GM12801 (cell line): ENCODE results near the gene NRARP.

Experiments
- TF ChIP-seq, protein P1 (sequence below): IDR thresholded peaks from one replicate; pipeline ENCODE4 v1.5.1; 2011; ENCODE audit warnings: control low read depth; ENCODE audit not compliant: insufficient read length; ENCODE audit errors: extremely low read depth

Gene NRARP

DNA sequence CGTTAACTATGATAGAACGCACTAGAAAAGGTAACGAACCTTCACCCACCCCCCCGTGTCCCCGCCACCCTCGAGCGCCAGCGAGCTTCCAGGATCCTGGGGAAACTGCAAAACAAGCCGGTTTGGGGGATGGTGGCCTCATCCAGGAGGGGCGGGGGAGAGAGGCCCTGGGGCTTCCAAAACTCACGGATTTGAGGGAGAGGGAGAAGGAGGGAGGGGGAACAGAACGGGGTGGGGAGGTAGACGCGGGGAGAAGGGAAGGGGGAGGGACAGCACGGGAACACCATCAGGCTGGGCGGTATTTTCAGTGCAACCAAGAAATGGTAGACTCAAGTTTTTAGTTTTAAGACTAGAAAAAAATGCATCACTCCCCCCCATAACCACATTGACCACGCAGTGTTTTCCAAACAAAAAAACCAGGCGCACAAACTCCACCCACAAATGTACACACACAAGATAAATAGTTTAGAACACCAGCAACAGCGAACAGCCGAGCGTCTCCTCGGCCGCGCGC, 1.4 kb downstream of the NRARP start:
- TF ChIP-seq, protein P1, sequence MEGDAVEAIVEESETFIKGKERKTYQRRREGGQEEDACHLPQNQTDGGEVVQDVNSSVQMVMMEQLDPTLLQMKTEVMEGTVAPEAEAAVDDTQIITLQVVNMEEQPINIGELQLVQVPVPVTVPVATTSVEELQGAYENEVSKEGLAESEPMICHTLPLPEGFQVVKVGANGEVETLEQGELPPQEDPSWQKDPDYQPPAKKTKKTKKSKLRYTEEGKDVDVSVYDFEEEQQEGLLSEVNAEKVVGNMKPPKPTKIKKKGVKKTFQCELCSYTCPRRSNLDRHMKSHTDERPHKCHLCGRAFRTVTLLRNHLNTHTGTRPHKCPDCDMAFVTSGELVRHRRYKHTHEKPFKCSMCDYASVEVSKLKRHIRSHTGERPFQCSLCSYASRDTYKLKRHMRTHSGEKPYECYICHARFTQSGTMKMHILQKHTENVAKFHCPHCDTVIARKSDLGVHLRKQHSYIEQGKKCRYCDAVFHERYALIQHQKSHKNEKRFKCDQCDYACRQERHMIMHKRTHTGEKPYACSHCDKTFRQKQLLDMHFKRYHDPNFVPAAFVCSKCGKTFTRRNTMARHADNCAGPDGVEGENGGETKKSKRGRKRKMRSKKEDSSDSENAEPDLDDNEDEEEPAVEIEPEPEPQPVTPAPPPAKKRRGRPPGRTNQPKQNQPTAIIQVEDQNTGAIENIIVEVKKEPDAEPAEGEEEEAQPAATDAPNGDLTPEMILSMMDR = no peak

DNA sequence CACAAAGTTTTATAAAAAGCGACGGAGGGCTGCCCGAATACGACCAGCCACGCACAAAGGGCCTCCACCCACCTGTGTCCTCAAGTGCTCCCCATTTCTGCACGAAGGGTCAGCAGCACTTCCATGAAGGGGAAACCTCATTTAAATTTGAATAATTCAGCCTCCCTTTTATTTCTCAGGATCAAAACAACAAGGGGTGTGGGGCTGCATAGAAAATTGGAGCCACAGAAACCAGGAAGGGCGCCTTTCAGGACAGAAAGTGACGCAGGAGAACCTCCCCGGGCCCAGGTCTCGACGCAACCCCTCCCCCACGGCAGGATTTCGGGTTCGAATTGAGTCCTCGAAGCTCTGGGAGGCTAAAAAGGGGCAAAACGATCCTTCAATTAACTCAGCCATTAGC, 2.1 kb downstream of the NRARP start:
- TF ChIP-seq, protein P1 = no peak

DNA sequence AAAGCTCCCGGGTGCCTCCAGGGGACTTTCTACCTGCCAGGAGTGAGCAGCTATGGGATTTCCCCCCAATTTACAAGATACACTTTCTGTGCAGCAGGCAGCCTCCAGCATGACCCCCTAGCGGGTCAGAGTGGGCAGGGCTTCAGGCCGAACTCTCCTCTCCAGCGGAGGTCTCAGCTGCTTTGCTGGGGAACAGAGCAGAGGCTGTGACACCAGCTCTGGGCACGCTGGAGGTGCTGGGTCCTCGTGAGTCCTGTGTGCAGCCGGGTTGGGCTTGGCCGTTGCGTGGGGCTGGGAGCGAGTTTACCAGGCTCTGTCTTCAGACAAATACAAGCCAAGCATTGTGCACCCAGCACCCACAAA, 2.9 kb downstream of the NRARP start:
- TF ChIP-seq, protein P1 = no peak

DNA sequence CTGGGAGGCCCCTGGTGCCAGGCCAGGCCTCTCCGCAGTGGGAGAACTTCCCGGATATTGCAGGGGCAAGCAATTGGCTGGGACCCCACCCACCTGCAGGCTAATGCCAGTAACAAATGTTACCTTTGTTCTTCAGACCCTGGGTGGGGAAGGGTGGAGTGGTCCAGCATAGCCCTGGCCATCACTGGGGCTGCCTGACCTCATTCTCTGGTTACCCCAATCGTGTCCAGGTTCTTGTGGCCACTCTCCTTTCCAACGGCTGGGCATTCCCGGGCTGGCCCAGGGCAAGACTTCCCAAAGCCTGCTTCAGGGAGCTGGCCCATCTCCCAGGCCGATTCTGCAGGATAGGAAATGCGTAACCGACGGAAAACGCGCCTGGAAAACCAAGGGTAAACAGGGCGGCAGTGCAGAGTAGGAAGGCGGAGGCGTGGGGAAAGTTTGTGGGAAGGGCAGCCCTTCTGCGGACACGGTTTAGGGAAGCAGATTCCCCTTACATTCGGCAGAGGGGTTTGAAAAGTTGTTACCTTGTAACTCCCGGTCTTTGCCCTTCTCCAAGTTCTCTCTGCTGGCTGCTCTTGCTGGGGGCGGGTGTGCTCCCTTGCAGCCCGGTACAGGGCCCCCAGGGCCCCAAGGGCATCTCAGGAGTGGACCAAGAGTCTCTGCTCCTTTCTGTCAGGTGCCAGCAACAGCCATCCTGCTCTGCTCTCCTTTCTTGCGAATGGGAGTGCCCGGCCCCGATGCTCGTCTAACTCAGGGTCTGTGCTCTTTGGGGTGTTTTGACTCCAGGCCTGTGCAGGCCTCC, 3.5 kb downstream of the NRARP start:
- TF ChIP-seq, protein P1 = no peak

DNA sequence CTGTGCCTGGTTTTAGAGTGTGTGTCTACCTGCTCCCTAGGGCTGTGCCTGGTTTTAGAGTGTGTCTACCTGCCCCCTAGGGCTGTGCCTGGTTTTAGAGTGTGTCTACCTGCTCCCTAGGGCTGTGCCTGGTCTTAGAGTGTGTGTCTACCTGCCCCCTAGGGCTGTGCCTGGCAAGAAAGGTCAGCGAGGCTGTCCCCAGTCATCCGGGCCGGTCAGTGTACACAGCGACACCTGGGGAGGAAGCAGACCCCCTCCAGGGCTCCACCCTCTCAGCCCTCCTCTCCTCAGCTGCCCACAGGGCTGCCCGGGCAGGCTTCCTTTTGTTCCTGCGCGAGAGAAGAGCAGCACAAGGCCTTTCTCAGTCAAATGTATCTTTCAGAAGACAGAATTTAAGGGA, 4.1 kb downstream of the NRARP start:
- TF ChIP-seq, protein P1 = no peak

DNA sequence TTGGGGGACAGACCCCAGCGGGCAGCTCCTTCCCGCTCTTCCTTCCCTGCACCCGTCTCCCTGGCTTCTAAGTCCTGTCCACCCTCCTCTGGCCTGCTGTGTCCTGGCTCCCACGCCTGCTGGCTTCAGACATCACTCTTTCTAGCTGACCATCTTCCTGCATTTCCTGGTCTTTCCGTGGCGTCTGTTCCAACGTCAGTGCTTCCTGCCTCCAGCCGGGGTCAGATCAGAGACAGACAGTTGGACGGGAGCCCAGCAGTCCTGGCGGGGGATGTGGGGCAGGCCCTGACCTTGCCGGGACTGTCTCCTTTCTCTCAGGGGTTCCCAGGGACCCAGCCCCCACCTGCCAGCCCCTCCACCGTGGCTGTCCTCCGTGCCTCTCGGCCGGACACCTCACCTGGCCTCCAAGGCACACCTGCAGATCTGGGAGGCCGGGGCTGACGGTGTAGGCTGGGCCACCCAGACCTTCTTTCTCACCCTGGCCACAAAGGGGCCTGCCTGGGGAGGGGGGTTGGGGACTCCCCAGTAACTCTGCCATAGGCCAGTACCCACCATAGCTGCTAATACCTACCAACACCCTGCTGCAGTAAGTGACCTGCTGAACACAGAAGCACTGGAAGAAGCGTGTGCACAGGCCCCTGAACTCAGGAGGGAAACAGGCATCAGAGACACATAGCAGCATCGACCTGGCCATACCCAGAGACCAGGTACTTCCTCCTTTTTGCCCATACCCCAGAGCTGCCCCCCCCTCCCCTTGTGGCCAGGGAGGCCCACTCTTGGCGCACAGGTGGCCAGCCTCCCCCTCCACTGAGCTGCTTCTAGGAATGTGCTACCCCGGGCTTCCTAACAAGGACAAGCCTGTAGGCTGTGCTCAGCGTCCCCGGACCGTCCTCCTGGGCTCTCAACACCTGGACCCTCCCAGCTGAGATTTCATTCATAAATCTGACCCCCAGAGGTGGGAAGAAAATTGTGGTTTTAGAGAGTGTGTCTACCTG, 5.1 kb downstream of the NRARP start:
- TF ChIP-seq, protein P1 = no peak

DNA sequence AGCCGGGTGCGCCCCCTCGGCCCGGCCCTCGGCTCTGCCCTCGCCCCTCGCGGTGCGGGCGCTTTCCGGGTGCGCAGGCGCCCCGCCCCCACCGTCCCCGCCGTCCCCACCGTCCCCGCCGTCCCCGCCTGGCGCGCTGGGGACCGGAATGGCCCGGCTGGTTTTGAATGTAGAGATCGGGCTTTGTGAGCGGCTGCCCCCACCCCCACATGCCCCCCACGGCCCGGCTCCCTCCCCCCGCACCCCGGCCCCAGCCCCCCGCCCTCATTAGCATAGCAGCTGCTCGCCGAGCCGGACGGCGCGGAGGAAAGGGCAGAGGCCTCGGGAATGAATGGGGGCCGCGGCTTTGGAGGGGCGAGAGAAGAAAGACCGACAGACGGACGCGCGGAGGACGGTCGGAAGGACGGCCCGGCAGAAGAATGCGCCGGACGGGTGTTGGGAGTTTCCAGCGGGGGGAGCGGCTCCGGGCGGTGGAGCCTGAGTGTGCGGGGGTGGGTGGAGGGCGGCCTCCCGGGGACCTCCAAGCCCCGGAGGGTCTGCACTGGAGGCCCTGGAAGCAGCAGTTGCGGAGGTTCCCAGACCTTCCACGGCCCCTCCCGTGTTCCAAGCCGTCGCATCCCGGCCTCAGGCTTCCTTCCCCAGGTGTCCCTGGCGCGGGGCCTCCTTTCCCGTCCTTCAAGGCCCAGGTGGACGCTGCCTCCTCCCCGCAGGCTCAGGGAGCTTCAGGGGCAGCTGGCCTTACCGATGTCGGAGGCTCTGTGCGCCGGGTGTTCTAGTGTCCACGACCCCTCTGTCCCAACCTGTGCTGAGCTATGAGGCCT, 6.0 kb downstream of the NRARP start:
- TF ChIP-seq, protein P1 = no peak
